Panc1 (cell line): ENCODE measurements around the gene IL21R. TPM values are rescaled to one million over a fixed set of nuclear protein-coding genes. Genes with fewer than 3 reads are reported as not detected.

Experiments used
- ATAC-seq: fragments of 200-7000 bp; cut with Tn5 transposase; 2 replicates; pipeline ENCODE4 v1.9.1; 2020; ENCODE audit warnings: mild to moderate bottlenecking, moderate library complexity
- BruUV-seq: library from RNA; stranded (reverse); fragments of 400-500 nt; replicated peaks from 2 replicates; lab custom pipeline; 2021; lab: Mats Ljungman, UMichigan
- CTCF ChIA-PET: fragments of 300-600 bp; sonication (Branson Sonifier 250); formaldehyde crosslinking; loops from one replicate; lab custom pipeline; 2022; ENCODE audit warnings: antibody characterized with exemption; lab: Charles Lee
- POLR2A ChIA-PET: fragments of 300-600 bp; sonication (Branson Sonifier 250); formaldehyde crosslinking; loops from one replicate; lab custom pipeline; 2022; ENCODE audit warnings: antibody characterized with exemption; lab: Charles Lee
- DNase-seq: peaks from one replicate; pipeline ENCODE4 v3.0.0-alpha.2; 2010; ENCODE audit warnings: low read depth, low spot score
- H3K27ac ChIP-seq: 2 replicates; pipeline ENCODE4 v1.5.1; 2011; ENCODE audit warnings: mild to moderate bottlenecking, low read length, inconsistent platforms
- H3K27me3 ChIP-seq: fragments of 200-500 bp; sonication (Bioruptor generic); 2 replicates; pipeline ENCODE4 v1.6.0; 2014; ENCODE audit warnings: low read length, inconsistent platforms; ENCODE audit not compliant: control insufficient read depth, insufficient read depth
- H3K36me3 ChIP-seq: fragments of 200-500 bp; sonication (Bioruptor generic); 2 replicates; pipeline ENCODE4 v1.5.1; 2014; ENCODE audit warnings: inconsistent platforms, mild to moderate bottlenecking, low read length, moderate library complexity; ENCODE audit not compliant: control insufficient read depth, insufficient read depth
- H3K4me1 ChIP-seq: 2 replicates; pipeline ENCODE4 v1.5.1; 2011; ENCODE audit warnings: inconsistent platforms, mild to moderate bottlenecking, low read length, moderate library complexity; ENCODE audit not compliant: control insufficient read depth, insufficient read depth
- H3K4me3 ChIP-seq, 2 experiments: 2 replicates each; pipeline ENCODE4 v1.5.1; 2011 to 2012; ENCODE audit warnings: low read depth in 2 of 2, low read length in 2 of 2, mild to moderate bottlenecking in 2 of 2, inconsistent platforms in 1 of 2, moderate library complexity in 1 of 2
- H3K9me3 ChIP-seq: fragments of 200-500 bp; sonication (Bioruptor generic); 2 replicates; pipeline ENCODE4 v1.5.1; 2014; ENCODE audit warnings: low read depth, mild to moderate bottlenecking, inconsistent platforms, low read length, moderate library complexity; ENCODE audit not compliant: control insufficient read depth, insufficient read depth
- CTCF ChIP-seq: fragments of 450-650 bp; IDR thresholded peaks from 2 replicates; pipeline ENCODE4 v1.5.1; 2017; ENCODE audit warnings: mild to moderate bottlenecking
- POLR2AphosphoS5 ChIP-seq: IDR thresholded peaks from 2 replicates; pipeline ENCODE4 v1.6.1; 2012; ENCODE audit warnings: mild to moderate bottlenecking, low read depth, low read length, moderate library complexity
- REST ChIP-seq, 2 experiments: IDR thresholded peaks; 2 replicates each; pipeline ENCODE4 v1.6.1; 2011 to 2012; ENCODE audit warnings: low read depth in 2 of 2, control low read depth in 1 of 2, low read length in 1 of 2, mild to moderate bottlenecking in 1 of 2, moderate library complexity in 1 of 2; ENCODE audit not compliant: insufficient read depth in 1 of 2
- SIN3A ChIP-seq: IDR thresholded peaks from 2 replicates; pipeline ENCODE4 v1.6.1; 2012; ENCODE audit warnings: low read depth, mild to moderate bottlenecking, low read length, moderate library complexity, borderline replicate concordance; ENCODE audit not compliant: insufficient read depth
- TCF7L2 ChIP-seq: IDR thresholded peaks from 2 replicates; pipeline ENCODE4 v1.6.1; 2011; ENCODE audit warnings: mild to moderate bottlenecking, low read depth, low read length, inconsistent platforms
- in situ Hi-C: cut with HindIII; loops from 2 replicates; pipeline ENCODE4 v1.10.0; 2016; ENCODE audit warnings: low sequenced_read_pairs, low pct_unique_long_range_greater_than_20kb
- intact Hi-C: fragments of 100-400 bp; cut with micrococcal nuclease; formaldehyde crosslinking; loops from one replicate; pipeline ENCODE4 v1.10.0; 2022; ENCODE audit not compliant: unreplicated experiment
- total RNA-seq: library from RNA; stranded (reverse); gene quantifications from one replicate; pipeline ENCODE4 v1.2.1, GENCODE V29; 2021; ENCODE audit not compliant: unreplicated experiment

The IL21R gene
- total RNA-seq, 1 experiment from 2014 or later: 0.10 TPM

- H3K36me3 ChIP-seq: no peaks in the 10 kb centered on the region
- TF ChIP-seq POLR2AphosphoS5 (no peak), TCF7L2 (no peak), SIN3A (no peak)
- no peak overlapping the region for H3K27ac ChIP-seq
- intact Hi-C loops (no loop called here), in situ Hi-C loops (no loop called here)
- no peaks in the 10 kb centered on the region for H3K9me3 ChIP-seq
- H3K4me3 ChIP-seq: no peak overlapping the region
- BruUV-seq: no TSS peak
- H3K27me3 ChIP-seq: no peaks in the 10 kb centered on the region
- ATAC-seq: no peak
- ChIA-PET CTCF (no interaction called here), POLR2A (no interaction called here)
- DNase-seq: no peak
- H3K4me1 ChIP-seq: no peaks in the 10 kb centered on the region
Measured at GRCh38 chr16:27359051-27359450, 42.9 kb upstream of the IL21R start.

GRCh38 chr16:27359615-27360014, 42.4 kb upstream of the IL21R start:
- in situ Hi-C loops: no loop called here

More at GRCh38 chr16:27359615-27360014, 42.4 kb upstream of the IL21R start:
- DNase-seq (no peak), ATAC-seq (no peak)
- CTCF ChIA-PET: no interaction called here
- H3K36me3 ChIP-seq: no peaks in the 10 kb centered on the region
- TF ChIP-seq CTCF (no peak), POLR2AphosphoS5 (no peak), TCF7L2 (no peak), REST (IDR thresholded peaks at IDR 0.05; ENCODE audit: insufficient read depth in 1 of 2, low read depth in 2 of 2, low read length in 1 of 2) (no peak), SIN3A (no peak)
- no peak overlapping the region for H3K4me3 ChIP-seq
- H3K27me3 ChIP-seq: no peaks in the 10 kb centered on the region
- no TSS peak for BruUV-seq
- POLR2A ChIA-PET: no interaction called here
- no peaks in the 10 kb centered on the region for H3K9me3 ChIP-seq
- no peak overlapping the region for H3K27ac ChIP-seq
- H3K4me1 ChIP-seq: no peaks in the 10 kb centered on the region
- intact Hi-C loops: no loop called here
